Measurements from ENCODE around the gene ZNF524.
A peak's percentile ranks its signal among the peaks of the same experiment; 100 is the strongest.

Gene ZNF524

DNA sequence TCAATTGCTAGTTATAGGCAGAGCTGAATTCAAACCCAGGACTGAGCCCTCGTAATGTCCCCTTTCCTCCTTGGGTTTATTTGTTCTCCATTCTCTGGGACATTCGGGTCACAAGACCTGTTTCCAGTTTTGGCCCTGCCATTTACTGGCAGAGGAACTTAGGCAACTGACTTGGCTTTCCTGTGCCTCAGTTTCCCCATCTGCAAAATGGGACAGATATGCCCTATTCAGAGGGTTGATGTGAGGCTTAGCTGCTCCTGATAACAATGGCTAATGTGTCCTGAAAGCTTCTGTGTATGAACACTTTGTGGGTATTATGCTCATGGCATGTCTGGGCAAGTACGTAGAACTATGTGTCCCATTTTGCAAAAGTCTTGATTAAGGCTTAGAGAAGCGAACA is 996 bp downstream of the ZNF524 start:
- no peak overlapping the region for H3K27ac ChIP-seq
- no peak overlapping the region for H2AFZ ChIP-seq (ENCODE audit: low read depth)
- TF ChIP-seq, protein P1, sequence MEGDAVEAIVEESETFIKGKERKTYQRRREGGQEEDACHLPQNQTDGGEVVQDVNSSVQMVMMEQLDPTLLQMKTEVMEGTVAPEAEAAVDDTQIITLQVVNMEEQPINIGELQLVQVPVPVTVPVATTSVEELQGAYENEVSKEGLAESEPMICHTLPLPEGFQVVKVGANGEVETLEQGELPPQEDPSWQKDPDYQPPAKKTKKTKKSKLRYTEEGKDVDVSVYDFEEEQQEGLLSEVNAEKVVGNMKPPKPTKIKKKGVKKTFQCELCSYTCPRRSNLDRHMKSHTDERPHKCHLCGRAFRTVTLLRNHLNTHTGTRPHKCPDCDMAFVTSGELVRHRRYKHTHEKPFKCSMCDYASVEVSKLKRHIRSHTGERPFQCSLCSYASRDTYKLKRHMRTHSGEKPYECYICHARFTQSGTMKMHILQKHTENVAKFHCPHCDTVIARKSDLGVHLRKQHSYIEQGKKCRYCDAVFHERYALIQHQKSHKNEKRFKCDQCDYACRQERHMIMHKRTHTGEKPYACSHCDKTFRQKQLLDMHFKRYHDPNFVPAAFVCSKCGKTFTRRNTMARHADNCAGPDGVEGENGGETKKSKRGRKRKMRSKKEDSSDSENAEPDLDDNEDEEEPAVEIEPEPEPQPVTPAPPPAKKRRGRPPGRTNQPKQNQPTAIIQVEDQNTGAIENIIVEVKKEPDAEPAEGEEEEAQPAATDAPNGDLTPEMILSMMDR (conservative IDR thresholded peaks at IDR 0.05; ENCODE audit: low read depth, low read length) = no peak
- H3K4me1 ChIP-seq (ENCODE audit: low read depth, poor library complexity, severe bottlenecking) = peaks cover 6% of the 10 kb centered on the region
- no peaks in the 10 kb centered on the region for H3K79me2 ChIP-seq (ENCODE audit: insufficient read depth, low read depth)
- H3K4me2 ChIP-seq = peak overlapping the region; percentile 95
- no peak overlapping the region for H3K4me3 ChIP-seq (IDR thresholded peaks at IDR 0.05; ENCODE audit: insufficient read depth, low read depth, low read length)
- H3K36me3 ChIP-seq (ENCODE audit: insufficient read depth) = no peaks in the 10 kb centered on the region
- no peaks in the 10 kb centered on the region for H3K27me3 ChIP-seq (ENCODE audit: insufficient read depth, low read depth)
- no peaks in the 10 kb centered on the region for H4K20me1 ChIP-seq (ENCODE audit: insufficient read depth)
- no peak overlapping the region for H3K9ac ChIP-seq

DNA sequence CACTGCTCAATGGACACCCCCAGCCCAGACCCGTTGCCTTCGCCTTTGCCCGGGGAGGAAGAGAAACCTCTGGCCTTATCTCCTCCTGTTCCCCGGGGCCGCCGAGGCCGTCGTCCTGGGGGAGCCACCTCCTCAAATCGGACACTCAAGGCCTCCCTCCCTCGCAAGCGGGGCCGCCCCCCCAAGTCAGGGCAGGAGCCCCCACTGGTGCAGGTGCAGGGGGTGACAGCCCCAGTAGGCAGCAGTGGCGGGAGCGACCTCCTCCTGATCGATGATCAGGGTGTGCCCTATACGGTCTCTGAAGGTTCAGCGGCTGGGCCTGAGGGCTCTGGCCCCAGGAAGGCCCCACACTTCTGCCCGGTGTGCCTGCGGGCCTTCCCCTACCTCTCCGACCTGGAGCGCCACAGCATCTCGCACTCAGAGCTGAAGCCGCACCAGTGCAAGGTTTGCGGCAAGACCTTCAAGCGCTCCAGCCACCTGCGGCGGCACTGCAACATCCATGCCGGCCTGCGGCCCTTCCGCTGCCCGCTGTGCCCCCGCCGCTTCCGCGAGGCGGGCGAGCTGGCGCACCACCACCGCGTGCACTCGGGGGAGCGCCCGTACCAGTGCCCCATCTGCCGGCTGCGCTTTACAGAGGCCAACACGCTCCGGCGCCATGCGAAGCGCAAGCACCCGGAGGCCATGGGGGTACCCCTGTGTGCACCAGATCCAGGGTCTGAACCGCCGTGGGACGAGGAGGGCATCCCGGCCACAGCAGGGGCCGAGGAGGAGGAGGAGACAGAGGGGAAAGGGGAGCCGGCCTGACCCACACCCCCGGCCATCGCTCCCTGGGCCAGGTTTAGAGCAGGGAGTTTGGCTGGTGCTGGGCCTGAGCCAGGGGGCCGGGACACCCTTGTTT is 2.3 kb downstream of the ZNF524 start:
- H3K4me3 ChIP-seq (IDR thresholded peaks at IDR 0.05; ENCODE audit: insufficient read depth, low read depth, low read length) = no peak overlapping the region
- no peaks in the 10 kb centered on the region for H3K36me3 ChIP-seq (ENCODE audit: insufficient read depth)
- peaks cover 15% of the 10 kb centered on the region for H3K4me1 ChIP-seq (ENCODE audit: low read depth, poor library complexity, severe bottlenecking)
- H3K79me2 ChIP-seq (ENCODE audit: insufficient read depth, low read depth) = 0 out of 2 replicates have a peak, but pooled peaks cover 10% of the 10 kb centered on the region
- TF ChIP-seq, protein P1 (conservative IDR thresholded peaks at IDR 0.05; ENCODE audit: low read depth, low read length) = no peak
- no peak overlapping the region for H3K9ac ChIP-seq
- no peaks in the 10 kb centered on the region for H4K20me1 ChIP-seq (ENCODE audit: insufficient read depth)
- no peak overlapping the region for H3K27ac ChIP-seq
- H2AFZ ChIP-seq (ENCODE audit: low read depth) = no peak overlapping the region
- H3K4me2 ChIP-seq = no peak overlapping the region
- no peaks in the 10 kb centered on the region for H3K27me3 ChIP-seq (ENCODE audit: insufficient read depth, low read depth)

DNA sequence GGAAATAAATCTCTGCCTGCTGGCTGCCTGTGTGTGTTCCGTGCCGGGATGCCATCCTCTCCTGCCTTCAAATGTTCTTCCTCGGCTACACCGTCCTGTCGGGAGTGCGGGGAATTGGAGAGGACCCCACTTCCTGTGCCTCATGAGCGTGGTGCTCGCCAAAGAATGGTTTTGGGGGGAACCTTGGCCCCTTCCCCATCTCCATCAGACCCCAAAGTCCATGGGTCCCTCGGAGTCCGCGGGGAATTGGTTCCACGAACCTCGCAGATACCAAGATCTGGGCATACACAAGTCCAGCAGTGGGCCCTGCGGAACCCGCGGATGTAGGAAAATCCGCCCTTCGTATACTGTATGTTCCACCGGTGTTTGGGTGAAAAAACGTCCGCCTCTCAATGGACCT is 3.0 kb downstream of the ZNF524 start:
- no peak overlapping the region for H2AFZ ChIP-seq (ENCODE audit: low read depth)
- peaks cover 15% of the 10 kb centered on the region for H3K4me1 ChIP-seq (ENCODE audit: low read depth, poor library complexity, severe bottlenecking)
- H3K79me2 ChIP-seq (ENCODE audit: insufficient read depth, low read depth) = 0 out of 2 replicates have a peak, but pooled peaks cover 15% of the 10 kb centered on the region
- TF ChIP-seq, protein P1 (conservative IDR thresholded peaks at IDR 0.05; ENCODE audit: low read depth, low read length) = no peak
- H4K20me1 ChIP-seq (ENCODE audit: insufficient read depth) = no peaks in the 10 kb centered on the region
- H3K4me2 ChIP-seq = no peak overlapping the region
- H3K36me3 ChIP-seq (ENCODE audit: insufficient read depth) = no peaks in the 10 kb centered on the region
- H3K27me3 ChIP-seq (ENCODE audit: insufficient read depth, low read depth) = no peaks in the 10 kb centered on the region
- H3K27ac ChIP-seq = no peak overlapping the region
- no peak overlapping the region for H3K9ac ChIP-seq
- H3K4me3 ChIP-seq (IDR thresholded peaks at IDR 0.05; ENCODE audit: insufficient read depth, low read depth, low read length) = no peak overlapping the region

DNA sequence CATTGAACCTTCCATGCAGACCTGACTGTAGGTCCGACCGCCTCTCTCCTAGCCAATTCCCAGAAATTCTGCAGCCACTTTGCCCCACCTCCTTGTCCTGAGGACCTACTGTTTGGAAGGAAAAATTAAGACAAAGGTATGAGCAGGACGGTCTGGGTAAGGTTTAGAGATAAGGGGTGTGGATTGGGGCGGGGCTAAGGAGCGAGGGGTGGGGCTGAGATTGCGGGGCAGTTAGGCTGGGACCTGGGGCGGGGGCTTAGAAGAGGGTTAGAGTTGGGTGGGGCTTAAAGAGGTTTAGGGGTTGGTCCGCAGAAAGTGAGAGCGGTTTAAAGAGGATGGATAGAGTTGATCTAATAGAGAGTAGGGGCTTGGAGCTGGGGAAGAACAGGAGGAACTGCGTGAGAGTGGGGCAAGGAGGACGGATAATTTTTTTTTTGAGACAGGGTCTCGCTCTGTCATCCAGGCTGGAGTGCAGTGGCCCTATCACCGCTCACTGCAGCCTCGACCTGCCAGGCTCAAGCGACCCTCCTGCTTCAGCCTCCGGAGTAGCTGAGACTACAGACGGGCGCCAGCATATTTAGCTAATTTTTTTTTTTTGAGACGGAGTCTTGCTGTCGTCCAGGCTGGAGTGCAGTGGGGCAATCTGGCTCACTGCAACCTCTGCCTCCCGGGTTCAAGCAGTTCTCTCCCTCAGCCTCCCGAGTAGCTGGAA is 3.6 kb downstream of the ZNF524 start:
- H3K27ac ChIP-seq = peak overlapping the region; percentile 48
- H3K4me1 ChIP-seq (ENCODE audit: low read depth, poor library complexity, severe bottlenecking) = peaks cover 15% of the 10 kb centered on the region
- no peak overlapping the region for H3K9ac ChIP-seq

More for the DNA sequence above, 3.6 kb downstream of the ZNF524 start:
- TF ChIP-seq, protein P1 (conservative IDR thresholded peaks at IDR 0.05; ENCODE audit: low read depth, low read length) = no peak
- peak overlapping the region; percentile 55 for H3K4me2 ChIP-seq
- peak overlapping the region; percentile 53; the same call in 1 of the 2 replicates for H2AFZ ChIP-seq (ENCODE audit: low read depth)
- 0 out of 2 replicates have a peak, but pooled peaks cover 15% of the 10 kb centered on the region for H3K79me2 ChIP-seq (ENCODE audit: insufficient read depth, low read depth)
- no peak overlapping the region for H3K4me3 ChIP-seq (IDR thresholded peaks at IDR 0.05; ENCODE audit: insufficient read depth, low read depth, low read length)
- H3K27me3 ChIP-seq (ENCODE audit: insufficient read depth, low read depth) = no peaks in the 10 kb centered on the region
- no peaks in the 10 kb centered on the region for H4K20me1 ChIP-seq (ENCODE audit: insufficient read depth)
- no peaks in the 10 kb centered on the region for H3K36me3 ChIP-seq (ENCODE audit: insufficient read depth)

Measured in KMS-11 (cell line).